AG20443 (cell line): ENCODE data around the gene ADAMTS17.

Source experiments
- DNase-seq: peaks from one replicate; pipeline ENCODE4 v3.0.0; 2012; ENCODE audit warnings: low spot score, mixed read lengths

ADAMTS17 gene

DNA sequence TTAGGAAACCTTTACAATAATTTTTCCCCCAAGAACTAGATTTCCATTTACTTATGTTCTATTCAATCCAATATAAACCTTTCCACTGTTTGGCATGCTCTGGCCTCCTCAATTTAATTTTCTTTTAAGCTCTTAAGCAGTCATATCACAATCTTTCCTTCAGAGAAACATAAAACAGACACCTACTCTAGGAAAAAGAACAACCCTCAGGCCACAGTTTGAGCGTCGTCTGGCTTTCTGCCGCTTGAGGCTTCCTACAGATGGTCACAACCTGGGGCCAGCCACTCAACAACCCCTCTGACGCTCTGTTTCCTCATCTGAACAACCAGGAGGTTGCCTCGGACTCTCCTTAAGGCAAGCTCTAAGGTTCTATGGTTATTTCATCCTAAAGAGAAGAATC lies 143.3 kb downstream of the ADAMTS17 start:
- no peak for DNase-seq

DNA sequence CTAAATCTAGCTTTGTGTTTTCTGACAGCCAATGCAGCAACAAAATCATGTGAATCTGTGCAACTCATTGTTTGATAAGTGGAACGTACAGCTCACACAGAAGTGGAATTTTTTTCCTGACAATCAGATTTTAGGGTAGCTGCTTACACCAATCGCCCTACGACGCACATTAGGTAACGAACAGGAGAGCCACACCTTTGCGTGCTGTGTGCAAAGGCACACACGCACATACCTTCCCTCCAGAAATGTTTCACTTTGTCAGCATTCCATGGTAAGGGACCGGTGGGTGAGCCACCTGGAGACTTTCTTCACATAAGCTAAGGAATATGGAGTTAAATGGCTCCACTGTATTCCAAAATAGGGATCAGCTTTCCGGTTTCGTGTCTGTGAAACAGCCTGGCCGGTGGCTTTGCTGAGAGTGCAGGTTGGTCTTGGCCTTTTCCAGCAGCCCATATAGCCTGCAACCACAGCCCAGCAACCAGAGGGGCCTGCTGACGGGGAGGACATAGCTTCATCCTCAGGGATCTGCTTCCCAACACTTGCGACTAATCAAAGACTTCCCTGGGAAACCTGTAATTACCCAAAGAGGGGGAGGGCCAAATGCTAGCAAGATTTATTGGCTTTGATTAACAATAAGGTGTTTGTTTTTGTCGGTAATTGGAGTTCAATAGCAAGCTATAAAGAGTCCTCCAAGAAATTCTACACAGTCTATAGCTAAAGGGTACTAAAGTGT lies 145.3 kb downstream of the ADAMTS17 start:
- DNase-seq: no peak

GRCh38 chr15:100194996-100195395 lies 146.8 kb downstream of the ADAMTS17 start:
- no peak for DNase-seq

- no peak for DNase-seq
Observed at GRCh38 chr15:100193277-100193860, 148.4 kb downstream of the ADAMTS17 start.

DNA sequence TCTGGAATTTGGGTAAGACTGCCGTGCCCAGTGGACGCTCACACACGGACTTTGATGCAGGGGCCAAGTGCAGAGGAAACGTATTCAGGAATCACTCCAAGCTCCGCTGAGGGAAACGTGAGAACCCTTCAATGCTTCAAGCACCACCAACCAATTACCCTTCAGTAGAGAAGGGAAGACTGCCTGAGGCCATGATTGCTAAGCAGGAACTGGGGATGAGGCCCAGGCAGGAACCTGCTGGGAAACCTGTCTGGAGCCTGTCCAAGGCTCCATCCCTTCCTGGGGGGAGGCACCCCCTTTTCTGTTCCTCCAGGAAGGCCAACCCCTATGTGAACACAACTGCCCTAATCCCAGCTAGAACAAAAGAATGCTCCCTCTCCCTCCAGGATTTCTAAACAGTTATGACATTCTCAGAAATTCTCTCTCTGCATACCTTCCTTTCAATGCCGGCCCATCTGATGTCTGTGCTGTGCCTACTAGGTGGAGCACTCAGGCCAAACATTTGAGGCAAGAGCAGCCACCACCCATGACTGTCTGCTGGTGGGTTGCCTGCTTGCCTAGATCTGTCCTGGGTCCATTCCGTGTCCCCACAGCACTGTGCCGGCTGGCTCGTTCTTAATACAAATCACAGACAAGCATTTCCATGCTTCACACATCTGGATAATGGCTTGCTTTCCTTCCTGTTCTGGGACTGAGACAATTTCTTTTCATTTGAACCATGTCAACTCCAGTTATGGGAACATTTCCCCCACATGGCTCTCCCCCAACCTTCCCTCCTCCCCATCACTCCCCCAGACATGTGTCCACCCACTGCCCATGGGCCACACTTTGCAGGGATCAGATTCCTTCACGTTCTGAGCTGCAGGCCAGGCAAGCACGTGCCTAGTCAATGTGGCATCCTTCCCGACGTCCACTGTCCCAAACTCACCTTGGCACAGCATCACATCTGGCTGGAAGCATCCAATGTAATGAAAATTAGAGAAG lies 149.4 kb downstream of the ADAMTS17 start:
- DNase-seq: no peak

GRCh38 chr15:100191161-100191560 lies 150.6 kb downstream of the ADAMTS17 start:
- DNase-seq: no peak

DNA sequence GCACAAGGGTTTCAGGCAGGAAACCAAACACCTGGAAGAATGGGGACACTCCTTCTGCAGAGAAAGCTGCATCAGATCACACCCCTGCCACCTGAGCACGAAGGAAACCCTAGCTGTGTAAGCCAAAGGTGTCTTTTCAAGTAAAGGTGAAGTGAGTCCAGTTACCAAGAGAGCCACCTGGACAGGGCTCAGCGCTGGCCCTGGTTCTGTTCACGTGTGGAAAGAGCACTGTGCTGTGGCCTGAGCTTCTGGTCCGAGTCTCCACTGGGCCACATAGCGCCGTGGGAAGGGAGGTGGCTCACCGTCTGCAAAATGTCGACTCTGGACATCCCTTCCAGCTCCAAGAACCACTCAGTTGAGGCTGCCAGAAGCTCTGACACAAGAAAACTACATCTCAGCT lies 151.1 kb downstream of the ADAMTS17 start:
- DNase-seq: no peak

GRCh38 chr15:100189849-100190248 lies 151.9 kb downstream of the ADAMTS17 start:
- no peak for DNase-seq

- no peak for DNase-seq
Observed at GRCh38 chr15:100189319-100189718, 152.5 kb downstream of the ADAMTS17 start.

DNA sequence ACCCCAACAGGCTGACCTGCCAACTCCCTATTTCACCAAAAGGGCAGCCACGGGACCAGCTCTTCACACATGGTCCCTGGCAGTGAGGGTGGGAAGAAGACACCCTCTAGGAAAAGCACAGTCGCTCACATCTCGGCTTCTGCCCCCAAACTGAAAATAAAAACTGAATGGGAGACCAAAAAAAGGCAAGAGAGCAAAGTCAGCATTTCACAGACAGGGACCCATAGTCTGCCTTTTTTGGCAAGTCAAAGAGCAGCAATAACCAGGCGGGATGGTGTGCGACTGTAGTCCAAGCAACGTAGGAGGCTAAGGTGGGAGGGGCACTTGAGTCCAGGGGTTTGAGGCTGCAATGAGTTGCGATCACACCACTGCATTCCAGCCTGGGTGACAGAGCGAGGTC lies 154.1 kb downstream of the ADAMTS17 start:
- no peak for DNase-seq

DNA sequence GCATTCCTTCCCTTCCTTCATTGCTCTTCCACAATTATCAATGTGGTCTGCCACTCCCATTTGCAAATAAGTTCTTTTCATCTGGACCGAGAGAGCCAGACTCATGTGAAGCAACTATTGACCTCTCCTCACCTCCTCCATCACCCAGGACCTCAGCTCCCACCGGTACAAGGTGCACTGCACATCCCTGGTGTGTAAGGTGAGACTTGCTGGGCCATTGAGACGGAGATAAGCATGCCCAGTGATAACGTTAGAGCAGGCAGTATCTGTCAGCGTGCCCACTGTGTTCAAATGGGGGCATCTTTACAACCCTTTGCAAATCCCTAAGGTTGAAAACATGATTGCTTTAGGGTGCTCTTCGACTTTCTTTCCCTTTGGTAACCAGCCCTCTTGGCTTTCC lies 154.8 kb downstream of the ADAMTS17 start:
- no peak for DNase-seq

GRCh38 chr15:100186366-100186765 lies 155.4 kb downstream of the ADAMTS17 start:
- no peak for DNase-seq

GRCh38 chr15:100183921-100184495 lies 157.8 kb downstream of the ADAMTS17 start:
- DNase-seq: no peak

GRCh38 chr15:100180921-100181320 lies 160.9 kb downstream of the ADAMTS17 start:
- no peak for DNase-seq

- no peak for DNase-seq
Observed at GRCh38 chr15:100175406-100176114, 166.2 kb downstream of the ADAMTS17 start.

GRCh38 chr15:100174904-100175275 lies 166.9 kb downstream of the ADAMTS17 start:
- DNase-seq: no peak

DNA sequence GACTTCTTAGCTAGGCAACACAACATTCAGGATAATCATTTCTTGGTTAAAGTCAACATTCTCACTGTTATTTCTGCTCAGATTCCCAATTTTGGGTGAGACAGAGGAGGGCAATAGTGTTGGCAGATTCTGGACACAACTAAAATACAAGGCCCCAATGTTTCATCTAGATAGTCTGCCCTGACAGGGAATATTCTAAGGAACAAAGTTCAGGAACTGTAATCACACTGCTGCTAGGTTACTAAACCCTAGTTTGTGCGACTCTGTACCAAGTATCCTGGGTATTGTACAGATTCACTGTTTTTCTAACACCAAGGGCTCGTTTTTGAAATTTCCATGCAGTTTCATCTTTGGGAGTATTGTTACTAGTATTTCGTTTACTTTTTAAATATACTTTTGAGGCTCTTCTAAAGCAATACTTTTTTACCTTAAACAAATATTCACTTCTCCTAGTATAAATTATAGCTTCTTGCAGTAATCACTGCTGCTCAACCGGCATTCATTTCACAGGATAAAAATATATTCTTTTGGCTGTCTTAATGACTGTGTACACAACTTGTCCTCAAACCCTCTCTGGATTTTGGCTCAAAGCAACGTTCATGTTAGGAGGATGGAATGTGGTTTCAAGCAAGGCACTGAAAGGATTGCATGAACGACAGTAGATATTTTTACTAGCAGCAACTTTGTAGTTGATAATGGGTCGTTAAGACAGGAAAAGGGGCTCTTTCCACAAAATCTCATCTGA lies 167.4 kb downstream of the ADAMTS17 start:
- no peak for DNase-seq

DNA sequence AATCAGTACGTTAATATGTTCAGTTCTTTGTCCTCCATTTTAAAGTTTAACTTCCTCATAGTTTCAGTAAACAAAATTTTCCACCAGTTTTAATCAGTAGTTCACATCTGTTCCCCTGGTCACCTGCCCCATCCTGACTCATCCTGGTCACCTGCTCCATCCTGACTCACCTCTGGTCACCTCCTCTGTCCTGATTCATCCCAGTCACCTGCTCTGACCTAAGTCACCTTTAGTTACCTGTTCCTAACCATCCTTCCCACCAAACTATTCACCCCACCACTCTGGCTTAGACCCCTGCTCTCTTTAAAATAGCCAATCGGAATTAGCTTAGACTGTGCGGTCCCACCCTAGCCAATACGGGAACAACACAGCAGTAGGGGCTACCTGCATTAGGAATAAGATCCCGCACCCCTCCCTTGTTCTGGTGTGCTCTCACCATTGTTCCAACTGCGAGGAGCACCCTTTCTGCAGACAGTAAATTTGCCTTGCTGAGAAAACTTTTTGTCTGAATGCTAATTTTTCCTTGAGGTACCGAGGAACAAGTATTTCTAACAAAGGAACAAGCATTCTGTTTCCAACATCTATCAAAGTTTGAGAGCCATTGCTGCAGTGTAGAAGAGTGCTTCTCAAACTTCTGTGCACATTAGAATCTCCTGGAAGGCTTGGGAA lies 169.3 kb downstream of the ADAMTS17 start:
- no peak for DNase-seq

GRCh38 chr15:100171411-100171810 lies 170.4 kb downstream of the ADAMTS17 start:
- no peak for DNase-seq
